ENCODE results near the gene GLI1.
"Not testable (repeated sequence)": the region's sequence is repeated elsewhere in the genome, so short reads cannot be mapped to it uniquely, and the experiment has no call there.

The GLI1 gene

GRCh38 chr12:57511588-57512325 lies 52.2 kb downstream of the GLI1 start:
- H3K27ac ChIP-seq (ENCODE audit: low read depth, low read length) = no peak overlapping the region

GRCh38 chr12:57512665-57513064 lies 53.1 kb downstream of the GLI1 start:
- Histone ChIP-seq H3K4me3 (ENCODE audit: low read depth in 1 of 5, low read length in 5 of 5) (no peak overlapping the region), H3K9ac (ENCODE audit: low read length in 5 of 5) (no peak overlapping the region), H3K9me3 (ENCODE audit: control insufficient read depth in 5 of 5, low read length in 5 of 5) (no peaks in the 10 kb centered on the region), H3K4me1 (ENCODE audit: control insufficient read depth in 5 of 5, insufficient read depth in 5 of 5, low read length in 5 of 5) (peaks cover 0 to 9% (median 8%) of the 10 kb centered on the region in 5 donors), H3K27me3 (ENCODE audit: control insufficient read depth in 5 of 5, insufficient read depth in 4 of 5, low read length in 5 of 5) (no peaks in the 10 kb centered on the region), H3K27ac (ENCODE audit: low read depth, low read length) (no peak overlapping the region), H3K36me3 (ENCODE audit: control insufficient read depth in 5 of 5, insufficient read depth in 5 of 5, low read length in 5 of 5) (peaks cover 22 to 84% (median 70%) of the 10 kb centered on the region in 5 donors)

More at GRCh38 chr12:57511588-57512325, 52.2 kb downstream of the GLI1 start:
- no peak overlapping the region for H3K4me3 ChIP-seq (ENCODE audit: low read depth in 1 of 5, low read length in 5 of 5)
- no peak overlapping the region for H3K9ac ChIP-seq (ENCODE audit: low read length in 5 of 5)
- H3K27me3 ChIP-seq (ENCODE audit: control insufficient read depth in 5 of 5, insufficient read depth in 4 of 5, low read length in 5 of 5) = no peaks in the 10 kb centered on the region
- H3K9me3 ChIP-seq (ENCODE audit: control insufficient read depth in 5 of 5, low read length in 5 of 5) = no peaks in the 10 kb centered on the region
- peaks cover 0 to under 1% (median 0%) of the 10 kb centered on the region in 5 donors for H3K4me1 ChIP-seq (ENCODE audit: control insufficient read depth in 5 of 5, insufficient read depth in 5 of 5, low read length in 5 of 5)
- H3K36me3 ChIP-seq (ENCODE audit: control insufficient read depth in 5 of 5, insufficient read depth in 5 of 5, low read length in 5 of 5) = peaks cover 22 to 75% (median 62%) of the 10 kb centered on the region in 5 donors

GRCh38 chr12:57513266-57513665 lies 53.7 kb downstream of the GLI1 start:
- H3K36me3 ChIP-seq (ENCODE audit: control insufficient read depth in 5 of 5, insufficient read depth in 5 of 5, low read length in 5 of 5) = peaks cover 22 to 87% (median 70%) of the 10 kb centered on the region in 5 donors
- H3K27me3 ChIP-seq (ENCODE audit: control insufficient read depth in 5 of 5, insufficient read depth in 4 of 5, low read length in 5 of 5) = no peaks in the 10 kb centered on the region
- H3K9ac ChIP-seq (ENCODE audit: low read length in 5 of 5) = no peak overlapping the region
- no peak overlapping the region for H3K4me3 ChIP-seq (ENCODE audit: low read depth in 1 of 5, low read length in 5 of 5)
- H3K9me3 ChIP-seq (ENCODE audit: control insufficient read depth in 5 of 5, low read length in 5 of 5) = no peaks in the 10 kb centered on the region
- H3K4me1 ChIP-seq (ENCODE audit: control insufficient read depth in 5 of 5, insufficient read depth in 5 of 5, low read length in 5 of 5) = peaks cover 4 to 15% (median 14%) of the 10 kb centered on the region in 5 donors
- no peak overlapping the region for H3K27ac ChIP-seq (ENCODE audit: low read depth, low read length)

- H3K9ac ChIP-seq (ENCODE audit: low read length in 5 of 5); H3K27me3 ChIP-seq (ENCODE audit: control insufficient read depth in 5 of 5, insufficient read depth in 4 of 5, low read length in 5 of 5); H3K9me3 ChIP-seq (ENCODE audit: control insufficient read depth in 5 of 5, low read length in 5 of 5); H3K27ac ChIP-seq (ENCODE audit: low read depth, low read length); H3K4me3 ChIP-seq (ENCODE audit: low read depth in 1 of 5, low read length in 5 of 5): not testable (repeated sequence)
- Histone ChIP-seq H3K4me1 (ENCODE audit: control insufficient read depth in 5 of 5, insufficient read depth in 5 of 5, low read length in 5 of 5) (peaks cover 6 to 19% (median 18%) of the 10 kb centered on the region in 5 donors), H3K36me3 (ENCODE audit: control insufficient read depth in 5 of 5, insufficient read depth in 5 of 5, low read length in 5 of 5) (peaks cover 22 to 87% (median 70%) of the 10 kb centered on the region in 5 donors)
These were observed 54.1 kb downstream of the GLI1 start for GRCh38 chr12:57513677-57514076.

- peaks cover 19 to 84% (median 70%) of the 10 kb centered on the region in 5 donors for H3K36me3 ChIP-seq (ENCODE audit: control insufficient read depth in 5 of 5, insufficient read depth in 5 of 5, low read length in 5 of 5)
- not testable (repeated sequence) for H3K9ac ChIP-seq (ENCODE audit: low read length in 5 of 5); H3K4me3 ChIP-seq (ENCODE audit: low read depth in 1 of 5, low read length in 5 of 5); H3K27me3 ChIP-seq (ENCODE audit: control insufficient read depth in 5 of 5, insufficient read depth in 4 of 5, low read length in 5 of 5); H3K9me3 ChIP-seq (ENCODE audit: control insufficient read depth in 5 of 5, low read length in 5 of 5)
- H3K27ac ChIP-seq (ENCODE audit: low read depth, low read length) = peak overlapping the region; percentile 4
- peaks cover 8 to 25% (median 24%) of the 10 kb centered on the region in 5 donors for H3K4me1 ChIP-seq (ENCODE audit: control insufficient read depth in 5 of 5, insufficient read depth in 5 of 5, low read length in 5 of 5)
These were observed 54.7 kb downstream of the GLI1 start for GRCh38 chr12:57514246-57514645.

- peak overlapping the region; percentile 4 for H3K27ac ChIP-seq (ENCODE audit: low read depth, low read length)
- H3K4me3 ChIP-seq (ENCODE audit: low read depth in 1 of 5, low read length in 5 of 5) = no peak overlapping the region
- peaks cover 10 to 31% (median 30%) of the 10 kb centered on the region in 5 donors for H3K4me1 ChIP-seq (ENCODE audit: control insufficient read depth in 5 of 5, insufficient read depth in 5 of 5, low read length in 5 of 5)
- H3K36me3 ChIP-seq (ENCODE audit: control insufficient read depth in 5 of 5, insufficient read depth in 5 of 5, low read length in 5 of 5) = peaks cover 19 to 78% (median 66%) of the 10 kb centered on the region in 5 donors
- no peaks in the 10 kb centered on the region for H3K27me3 ChIP-seq (ENCODE audit: control insufficient read depth in 5 of 5, insufficient read depth in 4 of 5, low read length in 5 of 5)
- H3K9ac ChIP-seq (ENCODE audit: low read length in 5 of 5) = no peak overlapping the region
- no peaks in the 10 kb centered on the region for H3K9me3 ChIP-seq (ENCODE audit: control insufficient read depth in 5 of 5, low read length in 5 of 5)
These were observed 55.3 kb downstream of the GLI1 start for GRCh38 chr12:57514720-57515407.

GRCh38 chr12:57515408-57515933 lies 55.9 kb downstream of the GLI1 start:
- H3K27me3 ChIP-seq (ENCODE audit: control insufficient read depth in 5 of 5, insufficient read depth in 4 of 5, low read length in 5 of 5) = no peaks in the 10 kb centered on the region
- no peaks in the 10 kb centered on the region for H3K9me3 ChIP-seq (ENCODE audit: control insufficient read depth in 5 of 5, low read length in 5 of 5)
- H3K4me3 ChIP-seq (ENCODE audit: low read depth in 1 of 5, low read length in 5 of 5) = no peak overlapping the region
- H3K9ac ChIP-seq (ENCODE audit: low read length in 5 of 5) = no peak overlapping the region
- H3K4me1 ChIP-seq (ENCODE audit: control insufficient read depth in 5 of 5, insufficient read depth in 5 of 5, low read length in 5 of 5) = peaks cover 12 to 34% (median 30%) of the 10 kb centered on the region in 5 donors
- no peak overlapping the region for H3K27ac ChIP-seq (ENCODE audit: low read depth, low read length)
- peaks cover 19 to 72% (median 61%) of the 10 kb centered on the region in 5 donors for H3K36me3 ChIP-seq (ENCODE audit: control insufficient read depth in 5 of 5, insufficient read depth in 5 of 5, low read length in 5 of 5)

- H3K36me3 ChIP-seq (ENCODE audit: control insufficient read depth in 5 of 5, insufficient read depth in 5 of 5, low read length in 5 of 5) = peaks cover 19 to 67% (median 61%) of the 10 kb centered on the region in 5 donors
- peaks cover 12 to 38% (median 33%) of the 10 kb centered on the region in 5 donors for H3K4me1 ChIP-seq (ENCODE audit: control insufficient read depth in 5 of 5, insufficient read depth in 5 of 5, low read length in 5 of 5)
- no peak overlapping the region for H3K4me3 ChIP-seq (ENCODE audit: low read depth in 1 of 5, low read length in 5 of 5)
- no peaks in the 10 kb centered on the region for H3K27me3 ChIP-seq (ENCODE audit: control insufficient read depth in 5 of 5, insufficient read depth in 4 of 5, low read length in 5 of 5)
- H3K27ac ChIP-seq (ENCODE audit: low read depth, low read length) = no peak overlapping the region
- H3K9me3 ChIP-seq (ENCODE audit: control insufficient read depth in 5 of 5, low read length in 5 of 5) = no peaks in the 10 kb centered on the region
- no peak overlapping the region for H3K9ac ChIP-seq (ENCODE audit: low read length in 5 of 5)
These were observed 56.5 kb downstream of the GLI1 start for GRCh38 chr12:57515934-57516541.

- Histone ChIP-seq H3K9me3 (ENCODE audit: control insufficient read depth in 5 of 5, low read length in 5 of 5) (no peaks in the 10 kb centered on the region), H3K4me1 (ENCODE audit: control insufficient read depth in 5 of 5, insufficient read depth in 5 of 5, low read length in 5 of 5) (peaks cover 15 to 44% (median 40%) of the 10 kb centered on the region in 5 donors), H3K27me3 (ENCODE audit: control insufficient read depth in 5 of 5, insufficient read depth in 4 of 5, low read length in 5 of 5) (no peaks in the 10 kb centered on the region), H3K9ac (ENCODE audit: low read length in 5 of 5) (no peak overlapping the region), H3K36me3 (ENCODE audit: control insufficient read depth in 5 of 5, insufficient read depth in 5 of 5, low read length in 5 of 5) (peaks cover 19 to 61% (median 54%) of the 10 kb centered on the region in 5 donors), H3K4me3 (ENCODE audit: low read depth in 1 of 5, low read length in 5 of 5) (no peak overlapping the region), H3K27ac (ENCODE audit: low read depth, low read length) (peak overlapping the region; percentile 99)
These were observed 57.1 kb downstream of the GLI1 start for GRCh38 chr12:57516617-57517153.
